GM21529 (cell line): ENCODE data around the gene PHTF2.

Source experiments
- ATAC-seq: cut with Tn5 transposase; IDR thresholded peaks from one replicate; pipeline ENCODE4 v1.9.1; 2021; ENCODE audit not compliant: unreplicated experiment

Gene PHTF2

GRCh38 chr7:77791956-77792355 is 6.6 kb upstream of the PHTF2 start:
- no peak for ATAC-seq

GRCh38 chr7:77794000-77794399 is 4.6 kb upstream of the PHTF2 start:
- no peak for ATAC-seq

- ATAC-seq: no peak
These were observed 2.5 kb upstream of the PHTF2 start for GRCh38 chr7:77796109-77796508.

- no peak for ATAC-seq
These were observed 1.6 kb upstream of the PHTF2 start for GRCh38 chr7:77796960-77797359.

- ATAC-seq: peak; percentile 21
These were observed 709 bp upstream of the PHTF2 start for GRCh38 chr7:77797734-77798393.

- peak; percentile 4 for ATAC-seq
These were observed 748 bp downstream of the PHTF2 start for GRCh38 chr7:77799078-77799964.

- no peak for ATAC-seq
These were observed 1.6 kb downstream of the PHTF2 start for GRCh38 chr7:77800158-77800557.

GRCh38 chr7:77800730-77801129 is 2.2 kb downstream of the PHTF2 start:
- ATAC-seq: no peak

- ATAC-seq: no peak
These were observed 4.2 kb downstream of the PHTF2 start for GRCh38 chr7:77802557-77803405.

- ATAC-seq: no peak
These were observed 7.9 kb downstream of the PHTF2 start for GRCh38 chr7:77806425-77806824.

- no peak for ATAC-seq
These were observed 9.9 kb downstream of the PHTF2 start for GRCh38 chr7:77808517-77808916.

GRCh38 chr7:77811516-77812289 is 13.1 kb downstream of the PHTF2 start:
- ATAC-seq: no peak

GRCh38 chr7:77812290-77812685 is 13.7 kb downstream of the PHTF2 start:
- ATAC-seq: no peak

- ATAC-seq: no peak
These were observed 14.6 kb downstream of the PHTF2 start for GRCh38 chr7:77813180-77813579.

GRCh38 chr7:77819021-77819420 is 20.4 kb downstream of the PHTF2 start:
- ATAC-seq: no peak

GRCh38 chr7:77820967-77821366 is 22.4 kb downstream of the PHTF2 start:
- no peak for ATAC-seq

GRCh38 chr7:77822269-77822668 is 23.7 kb downstream of the PHTF2 start:
- no peak for ATAC-seq

- peak; percentile 31 for ATAC-seq
These were observed 25.2 kb downstream of the PHTF2 start for GRCh38 chr7:77823787-77824186.

GRCh38 chr7:77824636-77825035 is 26.1 kb downstream of the PHTF2 start:
- ATAC-seq: no peak

- ATAC-seq: no peak
These were observed 26.6 kb downstream of the PHTF2 start for GRCh38 chr7:77825131-77825530.

- no peak for ATAC-seq
These were observed 27.7 kb downstream of the PHTF2 start for GRCh38 chr7:77826300-77826699.
